ENCODE results near the gene H2BK1.

Gene H2BK1

DNA sequence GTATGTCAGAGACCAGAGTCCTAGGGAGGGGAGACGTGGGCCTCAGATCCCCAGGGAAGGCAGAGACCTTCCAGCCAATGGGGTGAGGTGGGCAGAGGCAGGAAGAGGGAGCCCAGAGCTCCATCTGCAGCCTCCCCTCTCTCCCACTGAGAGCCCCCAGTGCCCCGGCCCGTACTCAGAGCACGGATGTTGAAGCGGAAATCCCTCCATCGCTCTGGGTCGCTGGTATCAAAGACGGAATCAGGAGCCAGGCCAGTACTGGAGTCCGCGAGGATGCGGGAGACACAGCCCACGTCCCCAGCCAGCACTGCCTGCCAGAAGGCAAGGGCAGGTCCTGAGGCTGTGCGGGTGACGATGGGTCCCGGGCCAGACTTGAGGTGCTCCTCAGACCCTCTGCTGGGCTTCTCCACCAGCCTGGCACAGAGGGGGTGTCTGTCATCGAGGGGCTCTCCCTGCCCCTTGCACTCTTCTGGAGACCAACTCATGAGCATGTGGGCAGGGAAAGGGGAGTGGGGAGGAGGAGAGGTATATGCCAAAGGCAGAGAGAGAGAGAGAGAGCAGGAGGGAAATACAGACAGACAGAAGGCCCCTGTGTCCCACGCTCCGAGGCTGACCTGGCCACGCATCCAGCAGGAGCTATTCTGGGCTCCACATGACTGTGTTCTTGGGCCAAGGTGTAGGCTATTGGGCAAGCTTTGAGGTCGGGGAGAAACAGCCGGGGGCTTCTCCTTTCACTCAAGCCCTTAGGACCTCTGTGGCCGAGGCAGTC lies 23.5 kb downstream of the H2BK1 start, which contains the start of gene ASB10:
Gene ASB10, minus strand, starts transcription at position 611 of the 769 bp plus-strand sequence. Its CDS starts 120 bp downstream, at position 491.
- no peaks in the 10 kb centered on the region for H3K27me3 ChIP-seq (ENCODE audit: control insufficient read depth, insufficient read depth, low read length)
- no peaks in the 10 kb centered on the region for H3K4me1 ChIP-seq
- H3K27ac ChIP-seq, result no peak within 1 kb of the TSS
- TF ChIP-seq, protein P1, sequence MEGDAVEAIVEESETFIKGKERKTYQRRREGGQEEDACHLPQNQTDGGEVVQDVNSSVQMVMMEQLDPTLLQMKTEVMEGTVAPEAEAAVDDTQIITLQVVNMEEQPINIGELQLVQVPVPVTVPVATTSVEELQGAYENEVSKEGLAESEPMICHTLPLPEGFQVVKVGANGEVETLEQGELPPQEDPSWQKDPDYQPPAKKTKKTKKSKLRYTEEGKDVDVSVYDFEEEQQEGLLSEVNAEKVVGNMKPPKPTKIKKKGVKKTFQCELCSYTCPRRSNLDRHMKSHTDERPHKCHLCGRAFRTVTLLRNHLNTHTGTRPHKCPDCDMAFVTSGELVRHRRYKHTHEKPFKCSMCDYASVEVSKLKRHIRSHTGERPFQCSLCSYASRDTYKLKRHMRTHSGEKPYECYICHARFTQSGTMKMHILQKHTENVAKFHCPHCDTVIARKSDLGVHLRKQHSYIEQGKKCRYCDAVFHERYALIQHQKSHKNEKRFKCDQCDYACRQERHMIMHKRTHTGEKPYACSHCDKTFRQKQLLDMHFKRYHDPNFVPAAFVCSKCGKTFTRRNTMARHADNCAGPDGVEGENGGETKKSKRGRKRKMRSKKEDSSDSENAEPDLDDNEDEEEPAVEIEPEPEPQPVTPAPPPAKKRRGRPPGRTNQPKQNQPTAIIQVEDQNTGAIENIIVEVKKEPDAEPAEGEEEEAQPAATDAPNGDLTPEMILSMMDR (IDR thresholded peaks at IDR 0.05), result no peak
- no peak within 1 kb of the TSS for H2AFZ ChIP-seq
- H3K4me3 ChIP-seq (ENCODE audit: low read depth, low read length), result no peak within 1 kb of the TSS
- no peaks in the 10 kb centered on the region for H3K36me3 ChIP-seq (ENCODE audit: control insufficient read depth, insufficient read depth, low read length)
- no peaks in the 10 kb centered on the region for H3K79me2 ChIP-seq
- H3K9me3 ChIP-seq (ENCODE audit: control insufficient read depth, low read length), result no peaks in the 10 kb centered on the region
- H3K9ac ChIP-seq, result no peak within 1 kb of the TSS
- no peak within 1 kb of the TSS for H3K4me2 ChIP-seq (ENCODE audit: low read length)

DNA sequence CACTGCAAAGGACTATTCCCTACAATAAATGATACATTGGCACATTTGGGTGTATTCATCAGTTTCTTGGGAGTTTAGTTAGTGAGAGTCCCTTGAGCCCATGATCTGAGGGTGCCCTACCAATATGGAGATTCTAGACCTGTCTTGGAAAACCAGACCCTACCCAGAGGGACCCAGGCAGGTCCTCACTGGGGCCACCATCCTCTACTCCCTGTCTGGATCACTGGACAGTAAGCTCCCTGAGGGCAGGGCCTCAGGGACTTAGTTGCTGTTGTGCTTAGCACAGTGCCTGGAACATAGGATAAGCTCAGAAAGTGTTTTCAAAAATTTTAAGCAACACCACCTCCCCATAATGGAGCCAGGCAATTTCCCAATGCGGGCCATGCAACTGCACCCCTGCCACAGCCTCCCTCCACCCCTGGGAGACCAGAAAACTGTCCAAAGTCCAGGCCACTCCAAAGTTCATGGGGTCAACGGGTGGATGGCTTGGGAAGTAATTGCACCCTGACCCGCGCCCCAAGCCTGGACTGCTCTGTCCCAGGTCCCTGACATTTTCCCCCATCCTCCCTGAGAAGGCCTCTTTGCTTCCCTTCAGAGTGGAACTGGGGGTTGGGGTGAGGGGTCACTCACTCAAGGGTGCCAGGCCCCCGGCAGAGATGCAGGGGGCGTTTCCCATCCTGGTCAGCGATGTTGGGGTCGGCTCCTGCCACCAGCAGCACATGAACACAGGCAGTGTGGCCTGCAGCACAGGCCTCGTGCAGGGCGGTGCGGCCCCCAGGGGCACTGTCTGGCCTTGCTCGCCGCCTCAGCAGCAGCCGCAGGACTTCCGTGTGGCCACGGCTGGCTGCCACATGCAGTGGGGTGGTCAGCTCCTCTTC lies 24.3 kb downstream of the H2BK1 start:
- no peak overlapping the region for H3K27ac ChIP-seq
- no peak overlapping the region for H3K4me3 ChIP-seq (ENCODE audit: low read depth, low read length)
- H3K4me2 ChIP-seq (ENCODE audit: low read length), result no peak overlapping the region
- H2AFZ ChIP-seq, result no peak overlapping the region
- no peaks in the 10 kb centered on the region for H3K79me2 ChIP-seq
- H3K36me3 ChIP-seq (ENCODE audit: control insufficient read depth, insufficient read depth, low read length), result no peaks in the 10 kb centered on the region
- TF ChIP-seq, protein P1 (IDR thresholded peaks at IDR 0.05), result no peak
- H3K9ac ChIP-seq, result no peak overlapping the region
- H3K9me3 ChIP-seq (ENCODE audit: control insufficient read depth, low read length), result no peaks in the 10 kb centered on the region
- H3K4me1 ChIP-seq, result no peaks in the 10 kb centered on the region
- H3K27me3 ChIP-seq (ENCODE audit: control insufficient read depth, insufficient read depth, low read length), result no peaks in the 10 kb centered on the region

DNA sequence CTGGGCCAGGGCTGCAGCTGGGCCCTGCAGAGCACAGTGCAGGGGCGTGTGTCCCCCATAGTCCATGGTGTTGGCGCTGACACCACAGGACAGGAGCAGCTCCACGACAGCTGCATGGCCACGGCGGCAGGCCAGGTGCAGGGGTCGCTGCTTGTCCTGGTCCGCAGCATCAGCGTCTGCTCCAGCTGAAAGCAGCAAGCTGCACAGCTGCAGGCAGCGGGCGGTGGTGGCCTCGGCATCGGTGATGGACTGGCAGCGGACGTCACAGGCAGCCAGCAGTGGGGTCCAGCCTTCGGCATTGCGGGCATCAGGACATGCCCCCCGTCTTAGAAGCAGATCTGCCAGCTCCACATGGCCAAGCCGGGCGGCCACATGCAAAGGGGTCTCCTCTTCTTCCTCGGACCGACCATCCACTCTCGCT lies 29.3 kb downstream of the H2BK1 start:
- H3K27ac ChIP-seq, result no peak overlapping the region
- H3K4me3 ChIP-seq (ENCODE audit: low read depth, low read length), result no peak overlapping the region
- no peak overlapping the region for H2AFZ ChIP-seq
- H3K4me1 ChIP-seq, result peaks cover 5% of the 10 kb centered on the region
- H3K79me2 ChIP-seq, result no peaks in the 10 kb centered on the region
- H3K4me2 ChIP-seq (ENCODE audit: low read length), result no peak overlapping the region
- no peaks in the 10 kb centered on the region for H3K9me3 ChIP-seq (ENCODE audit: control insufficient read depth, low read length)
- no peaks in the 10 kb centered on the region for H3K36me3 ChIP-seq (ENCODE audit: control insufficient read depth, insufficient read depth, low read length)
- H3K9ac ChIP-seq, result no peak overlapping the region
- TF ChIP-seq, protein P1 (IDR thresholded peaks at IDR 0.05), result no peak
- no peaks in the 10 kb centered on the region for H3K27me3 ChIP-seq (ENCODE audit: control insufficient read depth, insufficient read depth, low read length)

DNA sequence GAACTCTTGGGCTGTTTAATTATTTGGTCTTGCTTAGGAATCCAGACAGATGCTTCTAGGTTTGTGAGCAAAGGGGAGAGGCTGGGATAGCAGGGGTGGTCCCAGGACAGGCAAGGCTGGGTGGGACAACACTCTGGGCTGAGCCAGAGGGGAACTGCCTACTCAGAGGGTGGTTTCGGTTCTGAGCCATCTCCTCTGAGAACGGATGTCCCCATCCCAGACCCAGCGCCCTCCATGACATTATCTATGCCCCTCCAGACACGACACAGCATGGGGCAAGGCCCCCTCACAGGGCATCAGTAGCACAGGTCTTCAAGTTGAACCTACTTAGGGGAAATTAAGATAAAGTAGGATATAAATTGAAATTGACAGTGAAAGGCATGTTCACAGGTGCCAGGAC lies 30.3 kb downstream of the H2BK1 start:
- H3K4me1 ChIP-seq, result peaks cover 5% of the 10 kb centered on the region
- no peaks in the 10 kb centered on the region for H3K27me3 ChIP-seq (ENCODE audit: control insufficient read depth, insufficient read depth, low read length)
- TF ChIP-seq, protein P1 (IDR thresholded peaks at IDR 0.05), result no peak
- H3K36me3 ChIP-seq (ENCODE audit: control insufficient read depth, insufficient read depth, low read length), result no peaks in the 10 kb centered on the region
- no peak overlapping the region for H3K4me3 ChIP-seq (ENCODE audit: low read depth, low read length)
- H3K79me2 ChIP-seq, result no peaks in the 10 kb centered on the region
- no peaks in the 10 kb centered on the region for H3K9me3 ChIP-seq (ENCODE audit: control insufficient read depth, low read length)
- H3K4me2 ChIP-seq (ENCODE audit: low read length), result no peak overlapping the region
- H2AFZ ChIP-seq, result no peak overlapping the region
- no peak overlapping the region for H3K27ac ChIP-seq
- H3K9ac ChIP-seq, result no peak overlapping the region

All from parathyroid adenoma (tissue), 2 donors.